H1 (cell line): ENCODE data around the gene NPBWR2. TPM values are rescaled to one million over a fixed set of nuclear protein-coding genes. Genes with fewer than 3 reads are reported as not detected.

Experiments used
- CTCF ChIA-PET: fragments of 300-600 bp; sonication (Branson Sonifier 250); formaldehyde crosslinking; loops from one replicate; lab custom pipeline; 2021; ENCODE audit not compliant: partially characterized antibody; lab: Charles Lee
- POLR2A ChIA-PET: fragments of 300-600 bp; sonication (Branson Sonifier 250); formaldehyde crosslinking; loops from one replicate; lab custom pipeline; 2021; ENCODE audit warnings: inconsistent platforms; ENCODE audit not compliant: partially characterized antibody; lab: Charles Lee
- DNase-seq, 2 experiments: peaks; one replicate each; pipeline versions ENCODE4 v3.0.0 to v3.0.0-alpha.2; 2010 to 2022; ENCODE audit warnings: low spot score in 2 of 2, low read depth in 1 of 2, mixed read lengths in 1 of 2
- FAIRE-seq: peaks from 2 replicates; lab custom pipeline; 2011; peaks lifted over from hg19 to GRCh38; lab: Jason Lieb, UNC
- H2AFZ ChIP-seq: 2 replicates; pipeline ENCODE4 v1.8.1; 2012; ENCODE audit warnings: low read length, inconsistent platforms
- H2AK5ac ChIP-seq: 2 replicates; pipeline ENCODE4 v1.6.1; 2013; ENCODE audit warnings: low read depth, low read length
- H2BK120ac ChIP-seq: replicated peaks from 2 replicates; pipeline ENCODE3; 2013; ENCODE audit warnings: low read depth, low read length, inconsistent platforms
- H2BK12ac ChIP-seq: 2 replicates; pipeline ENCODE4 v1.6.1; 2013; ENCODE audit warnings: low read depth, low read length
- H2BK15ac ChIP-seq: 2 replicates; pipeline ENCODE4 v1.6.1; 2013; ENCODE audit warnings: low read length
- H2BK20ac ChIP-seq: 2 replicates; pipeline ENCODE4 v1.6.1; 2013; ENCODE audit warnings: low read length
- H2BK5ac ChIP-seq: 2 replicates; pipeline ENCODE4 v1.6.1; 2013; ENCODE audit warnings: low read depth, low read length
- H3K14ac ChIP-seq: 2 replicates; pipeline ENCODE4 v1.6.1; 2013; ENCODE audit warnings: inconsistent platforms; ENCODE audit not compliant: insufficient read length
- H3K18ac ChIP-seq: 2 replicates; pipeline ENCODE4 v1.6.1; 2013; ENCODE audit warnings: low read length; ENCODE audit errors: extremely low read depth
- H3K23ac ChIP-seq: 2 replicates; pipeline ENCODE4 v1.6.1; 2013; ENCODE audit warnings: inconsistent platforms; ENCODE audit not compliant: insufficient read length
- H3K23me2 ChIP-seq: 2 replicates; pipeline ENCODE4 v1.6.1; 2013; ENCODE audit warnings: low read depth, low read length
- H3K27ac ChIP-seq: 2 replicates; pipeline ENCODE4 v1.6.1; 2011; ENCODE audit warnings: low read depth, low read length, inconsistent platforms
- H3K27me3 ChIP-seq, 4 experiments: replicated peaks in 1 of 4; 1 replicate in 1 of 4; 2 replicates in 3 of 4; pipeline versions ENCODE4 v1.6.1 to v1.8.1; 2011 to 2013; ENCODE audit warnings: low read length in 3 of 4, mild to moderate bottlenecking in 3 of 4, inconsistent platforms in 2 of 4, mixed read lengths in 2 of 4, moderate library complexity in 1 of 4; ENCODE audit not compliant: control insufficient read depth in 3 of 4, insufficient read depth in 3 of 4; ENCODE audit errors: extremely low read depth in 1 of 4
- H3K36me3 ChIP-seq, 4 experiments: 2 replicates each; pipeline versions ENCODE4 v1.6.1 to v1.8.1; 2011 to 2013; ENCODE audit warnings: mild to moderate bottlenecking in 4 of 4, low read length in 3 of 4, moderate library complexity in 2 of 4, control low read depth in 1 of 4, inconsistent platforms in 1 of 4; ENCODE audit not compliant: insufficient read depth in 4 of 4, control insufficient read depth in 2 of 4
- H3K4ac ChIP-seq: replicated peaks from 2 replicates; pipeline ENCODE3; 2013; ENCODE audit warnings: low read length, low read depth, mixed read lengths, inconsistent platforms; ENCODE audit not compliant: insufficient read length
- H3K4me1 ChIP-seq, 4 experiments: replicated peaks in 1 of 4; 1 replicate in 1 of 4; 2 replicates in 3 of 4; pipeline versions ENCODE4 v1.6.1 to v1.8.1; 2011 to 2013; ENCODE audit warnings: low read length in 3 of 4, inconsistent platforms in 2 of 4, mixed read lengths in 1 of 4; ENCODE audit not compliant: insufficient read depth in 4 of 4, control insufficient read depth in 3 of 4
- H3K4me2 ChIP-seq, 2 experiments: 2 replicates each; pipeline versions ENCODE4 v1.6.1 to v1.8.1; 2011 to 2013; ENCODE audit warnings: low read depth in 2 of 2, low read length in 2 of 2, control low read depth in 1 of 2, inconsistent platforms in 1 of 2, mild to moderate bottlenecking in 1 of 2; ENCODE audit not compliant: insufficient read depth in 1 of 2
- H3K4me3 ChIP-seq, 4 experiments: fragments of 200-600, 300-600 bp in 1 of 4; sonication (generic), shearing (Covaris generic), sonication (Bioruptor Twin) in 1 of 4; 2 replicates each; pipeline versions ENCODE4 v1.5.1 to v1.8.1; 2011 to 2016; ENCODE audit warnings: low read length in 4 of 4, low read depth in 3 of 4, control low read depth in 2 of 4, inconsistent platforms in 2 of 4, mild to moderate bottlenecking in 2 of 4, mixed read lengths in 1 of 4, moderate library complexity in 1 of 4; ENCODE audit not compliant: insufficient read depth in 2 of 4; ENCODE audit errors: extremely low read depth in 1 of 4
- H3K56ac ChIP-seq: replicated peaks from 2 replicates; pipeline ENCODE3; 2013; ENCODE audit warnings: low read depth, mild to moderate bottlenecking, mixed read lengths, low read length, inconsistent platforms; ENCODE audit not compliant: insufficient read length
- H3K79me1 ChIP-seq: 2 replicates; pipeline ENCODE4 v1.6.1; 2013; ENCODE audit warnings: low read depth, low read length, control low read depth
- H3K79me2 ChIP-seq, 2 experiments: 2 replicates each; pipeline versions ENCODE4 v1.6.1 to v1.8.1; 2012 to 2013; ENCODE audit warnings: low read length in 2 of 2, mild to moderate bottlenecking in 2 of 2, inconsistent platforms in 1 of 2; ENCODE audit not compliant: insufficient read depth in 2 of 2, control insufficient read depth in 1 of 2
- H3K9ac ChIP-seq, 4 experiments: replicated peaks in 1 of 4; 1 replicate in 1 of 4; 2 replicates in 3 of 4; pipeline versions ENCODE4 v1.6.1 to v1.8.1; 2011 to 2013; ENCODE audit warnings: low read depth in 3 of 4, low read length in 3 of 4, control low read depth in 2 of 4, mild to moderate bottlenecking in 2 of 4, moderate library complexity in 2 of 4, inconsistent platforms in 1 of 4; ENCODE audit errors: extremely low read depth in 1 of 4
- H3K9me3 ChIP-seq, 2 experiments: 2 replicates each; pipeline versions ENCODE4 v1.6.1 to v1.8.1; 2012 to 2013; ENCODE audit warnings: mild to moderate bottlenecking in 2 of 2, moderate library complexity in 2 of 2, control low read depth in 1 of 2, inconsistent platforms in 1 of 2, low read depth in 1 of 2, low read length in 1 of 2, mixed read lengths in 1 of 2; ENCODE audit not compliant: insufficient read depth in 2 of 2
- H4K20me1 ChIP-seq, 2 experiments: replicated peaks in 1 of 2; 2 replicates each; pipeline versions ENCODE3 to v1.8.1; 2011 to 2013; ENCODE audit warnings: inconsistent platforms in 2 of 2, low read length in 2 of 2, mild to moderate bottlenecking in 1 of 2; ENCODE audit not compliant: insufficient read depth in 2 of 2, control insufficient read depth in 1 of 2
- H4K5ac ChIP-seq: 2 replicates; pipeline ENCODE4 v1.6.1; 2013; ENCODE audit warnings: low read length, low read depth, mixed read lengths, inconsistent platforms; ENCODE audit not compliant: insufficient read length
- H4K8ac ChIP-seq: 2 replicates; pipeline ENCODE4 v1.8.0; 2013; ENCODE audit warnings: mild to moderate bottlenecking, moderate library complexity, low read length, inconsistent platforms; ENCODE audit not compliant: insufficient read depth; ENCODE audit errors: extremely low read depth
- H4K91ac ChIP-seq: replicated peaks from 2 replicates; pipeline ENCODE3; 2013; ENCODE audit warnings: low read length, mixed read lengths, inconsistent platforms; ENCODE audit not compliant: insufficient read length
- WGBS, 2 experiments: shearing (Covaris generic) in 1 of 2; methylation state at CpG; one replicate each; pipeline versions ENCODE4 v1.1.6 to v1.1.7; 2013 to 2015; ENCODE audit warnings: low lambda C conversion rate in 2 of 2, mixed read lengths in 2 of 2, inconsistent platforms in 1 of 2, low coverage in 1 of 2, missing lambda C conversion rate in 1 of 2; ENCODE audit not compliant: insufficient replicate concordance in 2 of 2, insufficient coverage in 1 of 2, insufficient read length in 1 of 2; ENCODE audit errors: extremely low coverage in 1 of 2, missing lambda C conversion rate in 1 of 2; 5-methylcytosine and 5-hydroxymethylcytosine counted together
- polyA plus RNA-seq, 7 experiments: library from polyadenylated mRNA; depleted of rRNA in 3 of 7; stranded (reverse) in 5 of 7; unstranded in 2 of 7; fragments of >200 nt in 5 of 7; fragments of 200-250 nt in 2 of 7; gene quantifications; 1 replicate in 5 of 7; 2 replicates in 1 of 7; 4 replicates in 1 of 7; pipeline versions ENCODE4 v1.2.1 to v1.2.3, GENCODE V29; 2011 to 2013; ENCODE audit warnings: missing spikeins in 2 of 7, mixed read lengths in 2 of 7
- total RNA-seq: library from RNA; stranded (reverse); fragmentation: NEBNext Ultra II Directional; extraction: Animal tissue kit (Norgen Biotek cat#: 25700); gene quantifications from 2 replicates; pipeline ENCODE4 v1.2.1, GENCODE V29; 2021

The NPBWR2 gene
- total and polyA plus RNA-seq, 2 of the 8 experiments (the other 6 are each of a cell fraction or from before 2014, with no cell fraction given), result not detected

DNA sequence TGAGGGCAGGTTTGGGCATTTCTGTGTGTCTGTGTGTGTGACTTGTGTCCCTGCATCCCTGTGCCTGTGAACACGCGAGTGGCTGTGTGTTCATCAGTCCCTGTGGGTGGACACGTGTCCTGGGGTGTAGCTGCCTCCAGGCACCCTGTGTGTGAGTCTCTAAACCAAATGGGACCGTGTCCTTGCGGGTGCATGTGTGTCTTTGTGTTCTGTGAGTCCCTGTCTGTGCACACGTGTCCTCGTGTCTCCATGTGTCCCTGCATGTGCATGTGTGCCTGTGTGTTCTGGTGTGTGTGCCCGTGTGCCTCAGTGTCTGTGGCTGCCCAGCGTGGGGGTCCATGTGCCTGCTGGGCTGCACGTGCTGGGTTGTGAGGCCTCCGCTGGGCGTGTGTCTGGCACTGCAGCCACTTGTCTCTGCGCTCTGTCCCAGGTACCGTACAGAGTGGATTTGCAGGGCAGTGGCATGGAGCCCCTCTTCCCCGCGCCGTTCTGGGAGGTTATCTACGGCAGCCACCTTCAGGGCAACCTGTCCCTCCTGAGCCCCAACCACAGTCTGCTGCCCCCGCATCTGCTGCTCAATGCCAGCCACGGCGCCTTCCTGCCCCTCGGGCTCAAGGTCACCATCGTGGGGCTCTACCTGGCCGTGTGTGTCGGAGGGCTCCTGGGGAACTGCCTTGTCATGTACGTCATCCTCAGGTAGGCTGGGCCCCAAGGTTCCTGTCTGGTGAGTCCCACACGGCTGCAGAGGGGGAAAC is 14.9 kb downstream of the NPBWR2 start:
- Histone ChIP-seq H2AFZ (0 out of 2 replicates have a peak overlapping the region, but pooled peaks have one; percentile 10), H3K36me3 (no peaks in the 10 kb centered on the region), H3K14ac (no peak overlapping the region), H3K18ac (no peak overlapping the region), H4K91ac (peak overlapping the region; percentile 90), H2BK20ac (0 out of 2 replicates have a peak overlapping the region, but pooled peaks have one; percentile 75), H3K23me2 (peaks cover 5% of the 10 kb centered on the region; the same call in 1 of the 2 replicates), H2AK5ac (peak overlapping the region; percentile 94; the same call in 1 of the 2 replicates), H3K79me1 (no peaks in the 10 kb centered on the region), H3K27ac (no peak overlapping the region), H3K56ac (no peak overlapping the region), H2BK120ac (no peak overlapping the region), H4K20me1 (peaks cover 2 to 3% of the 10 kb centered on the region in 2 experiments), H2BK15ac (no peak overlapping the region; the same call in 1 of the 2 replicates), H3K27me3 (peaks cover 0 to 2% (median 0%) of the 10 kb centered on the region in 4 experiments; a peak in 1 of 7 replicates), H3K4me3 (no peak overlapping the region), H4K5ac (no peak overlapping the region), H3K4ac (no peak overlapping the region), H3K79me2 (no peaks in the 10 kb centered on the region), H3K4me2 (peak overlapping the region in 1 of 2 experiments; percentile 29; a peak in 2 of 4 replicates), H4K8ac (no peak overlapping the region; the same call in 1 of the 2 replicates), H3K23ac (no peak overlapping the region), H2BK5ac (peak overlapping the region; percentile 12), H3K4me1 (peaks cover 0 to 7% (median 2%) of the 10 kb centered on the region in 4 experiments; a peak in 3 of 7 replicates), H2BK12ac (peak overlapping the region; percentile 96; the same call in 1 of the 2 replicates), H3K9me3 (no peaks in the 10 kb centered on the region), H3K9ac (no peak overlapping the region)
- ChIA-PET CTCF (interaction anchor here (0.9 to 4.5 kb wide), 8 partner anchors 8 to 132 kb away, joined by 3 to 28 read pairs (median 4); partner anchors contain the start of gene LKAAEAR1), POLR2A (interaction anchor here (1.0 to 1.2 kb wide), 2 partner anchors 11 to 12 kb away, joined by 3 to 5 read pairs; partner anchors contain the start of gene OPRL1)
- FAIRE-seq (no peak), DNase-seq (no peak)
- WGBS, 2 experiments, result 86% methylated on average over 27 of the region's 27 CpGs; no CpG with 5 or more reads in 1 of the 2 experiments
